ENCODE data around the gene ACTR10.

Gene ACTR10

GRCh38 chr14:58278177-58278576 is 78.2 kb downstream of the ACTR10 start:
- in situ Hi-C loops (cut with MboI; ENCODE audit: low sequenced_read_pairs) = no loop called here

DNA sequence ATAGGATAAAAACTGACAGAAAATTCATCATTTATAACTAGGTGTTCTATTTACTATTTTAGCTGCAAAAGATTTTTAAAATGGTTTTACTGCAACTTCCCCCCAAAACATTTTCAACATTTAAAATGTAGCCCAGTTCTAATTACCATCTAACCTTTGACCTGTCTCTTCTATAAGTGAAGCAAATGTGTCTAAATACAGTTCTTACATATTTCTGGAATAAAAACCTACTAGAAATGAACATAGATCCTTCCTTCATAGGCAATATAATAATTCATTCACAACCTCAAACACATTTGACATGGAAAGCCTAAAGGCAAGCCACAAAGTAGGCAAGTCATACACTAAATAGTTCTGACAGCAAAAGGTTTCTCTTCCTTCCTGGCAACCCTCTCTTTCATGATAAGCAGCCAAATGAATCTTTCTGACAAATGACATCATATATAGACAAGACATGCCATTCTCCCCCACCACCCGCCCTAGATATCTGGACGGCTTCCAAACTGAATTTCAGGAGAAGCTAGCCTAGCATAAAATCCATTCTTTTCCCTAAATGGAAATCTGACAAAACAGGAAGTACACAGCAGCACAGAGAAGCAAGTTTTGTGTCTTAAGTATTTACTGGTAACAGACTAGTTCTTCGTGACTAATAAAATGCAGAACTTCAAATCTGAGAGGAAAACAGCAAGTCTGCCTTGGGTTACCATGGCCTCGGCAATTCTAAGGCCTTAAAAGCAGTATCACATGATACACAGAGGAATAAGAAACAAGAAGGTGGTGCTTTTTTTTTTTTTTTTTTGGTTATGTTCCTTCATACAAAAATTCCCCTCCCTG is 81.2 kb downstream of the ACTR10 start:
- in situ Hi-C loops (cut with MboI; ENCODE audit: low sequenced_read_pairs) = no loop called here

GRCh38 chr14:58281969-58282368 is 82.0 kb downstream of the ACTR10 start:
- in situ Hi-C loops (cut with MboI; ENCODE audit: low sequenced_read_pairs) = no loop called here

DNA sequence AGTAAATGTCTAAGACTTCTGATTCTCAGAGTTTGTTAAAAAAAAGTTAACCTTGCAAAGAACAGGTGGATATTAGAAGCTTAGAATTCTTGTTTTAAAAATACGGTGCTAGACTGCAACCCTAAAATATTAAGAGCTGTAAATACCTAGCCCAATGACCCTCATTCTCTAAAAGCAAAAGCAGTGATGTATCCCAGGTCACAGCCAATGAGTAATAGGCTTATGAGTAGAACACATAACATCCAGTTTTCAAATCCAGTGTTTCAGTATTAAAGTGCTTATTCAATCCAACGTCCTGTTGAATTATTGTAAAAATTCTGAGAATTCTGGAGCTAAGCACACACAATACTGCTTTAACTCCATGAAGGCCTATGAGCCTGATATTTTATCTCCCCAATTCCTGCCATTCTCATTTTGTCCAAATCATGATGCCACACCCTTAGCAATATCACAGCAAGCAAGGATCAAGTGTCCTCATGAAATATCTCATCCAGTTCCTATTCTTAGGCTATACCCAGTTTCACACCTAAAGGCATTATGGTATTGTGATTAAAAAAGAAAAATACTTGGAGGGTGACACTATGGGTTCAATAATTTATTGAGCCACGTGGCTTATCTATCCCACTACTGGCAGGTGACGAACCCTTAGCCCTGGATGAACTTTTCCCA is 83.1 kb downstream of the ACTR10 start:
- in situ Hi-C loops (cut with MboI; ENCODE audit: low sequenced_read_pairs) = no loop called here

DNA sequence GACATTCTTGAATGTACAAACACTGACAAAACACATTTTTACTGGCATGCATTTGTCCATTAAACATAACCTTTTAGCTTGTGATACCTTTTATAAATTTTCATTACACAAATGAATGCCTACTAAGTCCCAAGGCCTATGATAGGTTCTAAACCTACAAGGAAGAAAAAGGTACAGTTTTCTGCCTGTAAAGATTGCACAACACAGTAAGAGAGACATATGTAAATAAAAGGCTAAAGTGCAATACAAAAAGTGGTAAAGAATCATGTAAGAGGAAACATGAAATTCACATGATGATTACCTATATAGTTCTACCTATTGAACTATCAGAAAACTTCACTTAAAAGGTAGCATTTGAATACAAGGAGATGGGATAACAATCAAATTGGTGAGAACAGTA is 83.8 kb downstream of the ACTR10 start:
- in situ Hi-C loops (cut with MboI; ENCODE audit: low sequenced_read_pairs) = no loop called here

DNA sequence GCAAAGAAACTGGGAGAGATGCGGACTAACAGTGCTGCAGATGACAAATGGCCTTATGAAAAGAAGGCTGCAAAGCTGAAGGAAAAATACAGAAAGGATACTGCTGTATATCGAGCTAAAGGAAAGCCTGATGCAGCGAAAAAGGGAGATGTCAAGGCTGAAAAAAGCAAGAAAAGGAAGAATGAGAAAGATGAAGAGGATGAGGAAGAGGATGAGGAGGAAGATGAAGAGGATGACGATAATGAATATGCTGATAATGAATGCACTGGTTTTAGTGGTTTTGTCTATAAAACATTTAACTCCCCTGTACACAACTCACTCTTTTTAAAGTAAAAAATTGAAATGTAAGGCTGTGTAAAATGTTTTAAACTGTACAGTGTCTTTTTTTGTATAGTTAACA is 85.2 kb downstream of the ACTR10 start:
- in situ Hi-C loops (cut with MboI; ENCODE audit: low sequenced_read_pairs) = no loop called here
